Stimulated activated CD4-positive, alpha-beta T cell treated with anti-CD3 and anti-CD28 coated beads, Interleukin-12 subunit alpha, Interleukin-12 subunit beta, amount 100 ng/mL, for 48 hours (primary cell): Measurements from ENCODE around the gene SPSB1.

Experiments used
- DNase-seq, 3 donors: peaks; one replicate each; pipeline ENCODE4 v3.0.0-alpha.2; 2020; ENCODE audit warnings: low read depth in 2 of 3, low spot score in 1 of 3

The SPSB1 gene

DNA sequence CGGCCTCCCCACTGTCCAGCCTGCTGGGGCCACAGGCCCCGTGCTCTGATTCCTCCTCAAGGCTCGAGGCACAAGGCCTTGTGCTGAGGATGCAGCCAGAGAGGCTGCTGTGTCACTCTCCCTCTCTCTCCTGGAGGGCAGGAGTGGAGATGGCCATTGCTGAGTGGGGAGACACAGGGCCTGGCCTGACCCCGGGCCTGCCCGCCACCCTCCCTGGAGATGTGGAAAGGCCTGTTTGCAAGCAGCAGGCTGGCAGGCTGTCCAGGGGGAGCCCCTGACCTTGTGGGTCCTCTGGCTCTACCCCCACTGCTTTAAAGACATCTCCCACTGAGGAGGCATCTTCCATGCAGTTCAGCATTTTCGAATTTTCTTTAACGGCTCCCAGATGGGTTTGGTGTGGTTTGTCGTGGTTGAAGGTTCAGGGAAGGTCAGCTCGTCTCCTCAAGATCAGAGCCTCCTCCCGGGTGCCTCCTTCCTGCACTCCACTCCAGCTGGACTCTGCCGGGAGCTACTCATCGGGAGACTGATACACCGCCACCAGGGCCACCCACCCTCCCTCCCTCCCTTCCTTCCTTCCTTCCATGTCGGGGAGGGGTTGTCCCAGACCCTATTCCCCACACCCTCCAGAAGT is 69.1 kb downstream of the SPSB1 start:
- no peak for DNase-seq

DNA sequence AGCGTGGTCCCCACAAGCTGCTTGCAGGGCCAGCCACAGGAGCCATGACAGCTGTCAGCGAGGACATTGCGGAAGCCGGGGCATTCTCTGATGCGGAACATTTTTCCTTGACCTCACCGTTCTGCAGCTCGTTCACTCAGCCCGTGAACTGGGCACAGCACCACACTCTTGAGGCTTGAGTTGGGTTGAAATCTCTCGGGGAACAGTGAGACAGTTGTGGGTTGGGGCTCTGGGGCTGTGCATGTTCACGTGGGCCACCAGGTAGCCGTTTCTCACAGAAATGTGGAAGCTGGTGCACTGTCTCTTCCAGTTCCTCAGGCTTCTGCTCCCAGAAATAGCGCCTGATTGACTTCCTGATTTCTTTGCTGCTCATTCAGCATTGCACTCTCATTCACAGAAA is 69.8 kb downstream of the SPSB1 start:
- DNase-seq, result no peak

DNA sequence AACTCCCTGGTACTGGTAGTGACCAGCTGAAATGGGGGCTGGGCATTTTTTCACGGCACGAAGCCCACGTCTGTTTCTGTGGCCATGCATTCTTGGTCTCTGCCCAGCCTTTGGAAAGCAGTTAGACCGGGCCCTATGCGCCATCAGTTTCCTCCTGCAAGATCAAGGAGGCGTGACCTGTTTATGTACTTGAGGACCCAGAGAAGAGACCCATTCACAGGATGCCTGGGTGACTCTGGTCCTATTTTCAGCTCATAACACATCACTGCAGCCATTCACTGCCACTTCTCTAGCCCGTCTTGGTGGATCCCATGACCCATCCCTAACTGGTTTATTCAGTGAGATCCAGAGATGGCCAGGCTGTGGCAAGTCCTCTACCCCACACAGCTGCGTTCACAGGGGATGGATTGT is 70.4 kb downstream of the SPSB1 start:
- no peak for DNase-seq

DNA sequence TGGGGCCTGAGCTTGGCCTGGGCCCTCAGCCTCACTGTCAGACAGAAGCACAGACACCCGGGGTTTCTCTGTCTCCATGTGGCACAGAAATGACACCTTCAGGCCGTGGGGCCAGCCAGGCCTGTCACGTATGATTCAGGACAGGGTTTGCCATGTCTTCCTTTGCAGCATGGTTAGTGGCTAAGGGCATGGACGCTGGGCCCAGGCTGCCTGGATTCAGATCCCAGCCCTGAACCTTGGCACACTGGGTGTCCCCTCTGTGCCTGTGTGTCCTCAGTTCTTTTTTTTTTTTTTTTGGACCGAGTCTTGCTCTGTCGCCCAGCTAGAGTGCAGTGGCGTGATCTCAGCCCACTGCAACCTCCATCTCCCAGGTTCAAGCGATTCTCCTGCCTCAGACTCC is 73.6 kb downstream of the SPSB1 start:
- no peak for DNase-seq

DNA sequence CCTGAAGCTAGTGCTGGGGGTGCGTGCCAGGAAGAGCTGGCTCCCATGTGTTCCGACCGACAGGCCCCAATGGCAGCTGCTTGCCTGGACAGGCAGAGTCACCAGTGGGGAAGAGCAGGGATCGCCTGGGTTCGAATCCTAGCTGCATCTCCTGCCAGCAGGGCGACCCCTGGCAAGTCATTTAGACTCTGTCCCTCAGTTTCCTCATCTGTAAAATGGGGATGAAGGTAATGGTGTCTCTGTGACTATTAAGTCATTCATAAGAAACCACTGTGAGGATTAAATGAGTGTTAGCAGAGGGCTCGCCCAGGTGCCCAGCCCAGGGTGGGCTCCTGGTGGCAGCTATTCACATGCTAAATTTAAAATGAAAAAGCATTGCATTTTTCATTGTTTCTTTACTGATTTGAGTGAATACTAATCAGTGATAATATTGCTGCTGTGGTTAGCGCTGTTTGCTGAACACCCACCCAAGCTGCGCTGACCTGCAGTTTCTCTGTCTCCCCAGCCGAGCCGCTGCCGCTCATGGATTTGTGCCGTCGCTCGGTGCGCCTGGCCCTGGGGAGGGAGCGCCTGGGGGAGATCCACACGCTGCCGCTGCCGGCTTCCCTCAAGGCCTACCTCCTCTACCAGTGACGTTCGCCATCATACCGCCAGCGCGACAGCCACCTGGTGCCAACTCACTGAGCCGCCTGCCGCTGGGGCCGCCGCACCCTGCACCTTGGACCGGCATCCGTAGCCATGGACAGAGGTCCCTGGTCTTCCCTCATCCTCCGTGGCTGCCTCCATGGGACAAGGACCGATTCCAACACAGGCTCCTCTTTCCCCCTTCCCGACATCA is 74.5 kb downstream of the SPSB1 start:
- no peak for DNase-seq

DNA sequence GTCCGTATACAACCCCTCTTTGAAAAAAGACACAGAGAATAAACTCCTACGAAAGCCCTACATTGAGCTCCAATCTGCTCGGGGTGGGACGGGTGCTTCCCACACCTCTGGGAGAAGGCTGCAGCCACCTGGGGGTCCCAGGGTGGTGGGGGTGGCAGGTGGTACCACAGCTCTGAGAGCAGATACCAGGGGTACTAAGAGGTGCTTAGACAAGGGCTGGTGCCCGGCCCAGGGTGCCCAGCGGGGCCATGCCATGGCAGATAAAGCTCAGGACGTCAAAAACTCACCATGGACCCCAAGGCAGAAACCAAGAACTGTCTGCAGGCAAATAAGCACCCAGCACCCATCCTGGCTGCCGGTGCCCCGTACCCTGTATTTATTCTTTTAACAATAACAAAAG is 75.1 kb downstream of the SPSB1 start:
- no peak for DNase-seq

DNA sequence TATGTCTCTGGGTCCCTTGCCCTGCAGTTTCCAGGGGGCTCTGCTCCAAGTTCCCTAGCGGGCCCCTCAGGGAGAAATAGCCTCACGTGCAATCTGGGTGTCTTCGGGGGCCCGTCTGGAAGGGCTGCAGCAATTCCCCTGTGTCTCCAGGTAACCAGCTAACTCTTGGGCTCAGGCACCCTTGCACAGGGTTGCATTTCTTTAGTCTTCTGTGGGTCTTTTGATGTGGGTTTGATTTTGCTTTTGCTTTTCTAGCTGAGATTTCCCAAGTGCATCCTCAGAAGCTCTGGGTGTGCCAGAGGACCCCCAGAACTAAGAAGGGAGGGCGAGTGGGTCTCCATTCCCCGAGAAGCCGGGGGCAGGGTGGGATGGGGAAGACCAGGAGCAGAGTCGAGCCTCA is 75.7 kb downstream of the SPSB1 start:
- DNase-seq, result no peak

DNA sequence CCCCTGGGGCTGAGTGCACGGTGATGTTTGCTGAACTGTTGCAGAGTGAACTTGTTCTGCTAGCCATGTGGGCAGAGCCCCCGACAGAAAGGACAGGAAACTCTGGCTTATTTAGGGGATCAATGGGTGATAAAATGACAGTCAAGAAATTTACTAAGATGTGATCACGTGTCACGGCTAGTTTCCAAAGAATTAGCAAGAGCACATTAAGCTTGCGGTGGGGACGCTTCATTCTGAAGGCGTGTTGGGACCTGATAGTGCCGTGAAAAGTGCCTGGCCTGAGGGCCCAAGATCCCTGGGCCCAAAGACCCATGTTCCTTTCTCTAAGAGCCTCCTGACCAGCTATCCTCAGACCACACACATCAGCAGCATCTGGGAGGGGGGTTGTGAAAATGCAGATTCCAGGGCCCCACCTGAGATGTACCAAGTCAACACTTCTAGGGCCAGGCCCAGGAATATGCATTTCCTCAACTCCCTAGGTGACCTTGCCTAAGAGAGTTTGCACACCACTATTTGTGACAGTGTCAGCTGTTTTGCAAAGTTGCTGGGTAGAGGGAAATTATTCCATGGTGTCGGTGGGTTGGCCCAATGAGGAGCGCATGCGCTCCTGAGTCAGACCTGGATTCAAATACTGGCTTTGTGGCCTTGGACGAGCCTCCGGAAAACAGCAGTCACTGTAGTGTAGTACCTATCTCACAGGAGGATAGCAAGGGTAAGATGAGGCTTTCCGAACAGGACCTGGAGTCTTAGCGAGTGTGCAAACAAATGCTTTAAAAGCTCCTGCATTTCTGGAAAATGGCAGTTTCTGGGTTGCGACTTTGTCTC is 77.5 kb downstream of the SPSB1 start:
- DNase-seq, result no peak

DNA sequence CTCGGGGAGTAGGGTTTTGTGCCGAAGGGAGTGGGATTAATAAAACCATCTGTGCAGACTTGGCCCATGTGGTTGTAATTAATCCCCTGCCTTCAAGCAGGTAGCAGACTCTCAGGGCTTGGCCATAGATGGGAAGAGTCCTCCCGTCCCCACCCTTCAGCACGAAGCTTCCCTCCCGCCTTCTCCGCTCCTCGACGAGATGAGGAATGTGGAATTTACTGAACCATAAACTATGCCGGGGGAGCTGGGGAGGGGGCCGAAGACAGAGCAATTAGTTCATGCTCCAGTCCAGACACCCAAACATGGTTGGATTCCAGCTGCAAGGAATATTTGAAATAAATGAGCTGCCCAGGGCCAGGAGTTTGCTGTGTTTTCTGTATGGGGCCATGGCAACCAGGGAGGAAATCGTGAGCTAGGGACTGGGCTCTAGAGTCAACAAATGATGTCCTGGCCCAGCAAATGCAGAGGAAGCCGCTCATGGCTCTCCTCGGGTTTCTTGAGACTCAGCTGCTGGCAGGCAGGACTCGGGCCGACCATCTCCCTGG is 78.8 kb downstream of the SPSB1 start:
- DNase-seq, result no peak

DNA sequence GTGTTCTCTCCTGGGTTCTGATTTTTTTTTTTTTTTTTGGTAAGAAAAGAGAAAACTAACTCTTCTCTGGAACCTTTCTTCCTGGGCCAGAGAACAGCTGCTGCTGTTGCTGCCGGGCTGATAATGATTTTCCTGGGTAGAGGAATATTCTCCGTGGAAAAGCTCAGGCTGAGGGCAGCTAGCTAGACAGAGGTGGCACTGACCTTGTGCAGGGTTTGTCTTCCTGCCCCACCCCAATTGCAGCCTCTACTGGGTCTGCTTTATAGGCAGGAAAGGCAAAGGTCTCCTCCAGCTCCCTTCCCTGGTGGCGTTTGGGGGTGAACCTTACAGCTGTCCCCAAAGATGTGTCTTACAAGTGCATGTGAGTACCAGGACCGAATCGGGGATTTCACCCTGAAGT is 79.3 kb downstream of the SPSB1 start:
- DNase-seq, result no peak

DNA sequence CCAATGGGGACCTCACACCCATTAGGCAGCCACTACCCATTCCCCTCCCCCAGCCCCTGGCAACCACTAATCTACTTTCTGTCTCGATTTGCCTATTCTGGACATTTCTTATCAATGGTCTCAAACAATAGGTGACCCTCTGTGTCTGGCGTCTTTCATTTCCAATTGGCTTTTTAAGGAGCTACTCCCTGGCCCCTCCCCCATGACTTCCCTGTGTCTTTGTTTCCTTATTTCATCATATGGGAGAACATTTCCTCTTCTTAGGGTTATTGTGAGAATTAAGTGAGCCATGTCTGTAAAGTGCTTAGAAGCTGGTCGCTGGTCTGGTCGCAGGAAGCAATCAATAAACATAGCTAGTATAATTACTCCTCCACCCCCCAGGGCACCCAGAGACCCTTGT is 80.9 kb downstream of the SPSB1 start:
- DNase-seq, result no peak

DNA sequence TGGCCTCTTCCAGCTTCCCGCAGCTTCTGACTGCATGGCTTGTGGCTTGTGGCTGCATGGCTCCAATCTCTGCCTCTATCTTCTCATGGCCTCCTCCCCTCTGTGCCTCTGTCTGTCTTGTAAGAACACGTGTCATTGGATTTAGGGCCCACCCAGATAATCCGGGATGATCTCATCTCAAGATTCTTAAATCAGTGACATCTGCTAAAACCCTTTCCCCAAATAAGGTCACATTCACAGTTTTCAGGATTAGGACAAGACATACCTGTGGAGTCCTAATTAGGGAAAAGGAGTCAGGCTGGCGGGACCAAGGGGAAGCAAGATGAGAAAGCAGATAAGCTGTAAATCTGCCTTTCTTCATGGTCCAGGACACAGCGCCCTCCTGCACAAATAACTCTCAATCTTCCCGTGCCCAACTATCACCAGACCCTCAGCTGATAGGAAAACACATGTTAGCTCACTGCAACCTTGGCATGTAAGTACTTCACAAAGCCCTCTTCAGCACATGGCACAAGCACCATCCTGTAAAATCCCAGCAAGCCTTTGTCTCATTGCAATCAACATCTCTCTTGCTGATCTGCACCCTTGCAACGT is 82.2 kb downstream of the SPSB1 start:
- DNase-seq, result no peak

DNA sequence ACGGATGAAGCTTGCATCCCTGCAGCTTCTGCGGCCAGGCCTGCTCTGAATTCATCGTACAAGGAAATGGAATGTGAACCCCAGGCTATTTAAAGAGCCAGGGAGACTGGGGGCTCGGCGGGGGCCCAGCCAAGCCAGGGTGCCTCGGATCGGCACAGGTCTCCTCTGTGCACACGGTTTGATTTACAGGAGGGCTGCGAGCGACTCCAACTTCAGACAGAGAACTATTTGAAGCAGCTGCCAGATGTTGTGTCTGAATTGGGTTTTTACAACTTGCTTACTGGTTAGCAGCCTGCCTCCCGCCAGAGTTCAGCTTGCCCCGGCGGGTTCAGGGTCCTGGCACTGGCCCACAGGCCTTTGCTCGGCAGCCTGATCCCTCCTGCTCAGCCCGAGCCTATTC is 83.2 kb downstream of the SPSB1 start:
- DNase-seq, result no peak

DNA sequence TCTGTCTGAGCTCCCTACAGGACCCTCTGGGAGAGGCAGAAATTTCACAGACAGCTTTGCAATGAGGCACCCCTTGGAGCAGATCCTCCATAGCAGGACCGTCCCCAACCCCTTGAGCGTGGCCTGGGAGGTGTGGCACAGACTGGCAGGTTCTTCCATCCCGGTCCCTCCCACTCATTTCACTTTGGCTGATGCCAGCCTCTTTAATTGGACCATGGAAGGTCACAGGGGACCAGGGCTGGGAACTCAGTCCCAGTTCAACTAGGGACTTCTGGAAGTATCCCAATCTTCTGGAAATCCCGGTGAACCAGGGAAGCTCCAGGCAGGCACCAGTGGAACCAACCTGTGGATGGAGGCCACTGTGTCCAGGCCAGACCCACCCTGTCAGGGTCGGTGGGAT is 83.7 kb downstream of the SPSB1 start:
- DNase-seq, result no peak

DNA sequence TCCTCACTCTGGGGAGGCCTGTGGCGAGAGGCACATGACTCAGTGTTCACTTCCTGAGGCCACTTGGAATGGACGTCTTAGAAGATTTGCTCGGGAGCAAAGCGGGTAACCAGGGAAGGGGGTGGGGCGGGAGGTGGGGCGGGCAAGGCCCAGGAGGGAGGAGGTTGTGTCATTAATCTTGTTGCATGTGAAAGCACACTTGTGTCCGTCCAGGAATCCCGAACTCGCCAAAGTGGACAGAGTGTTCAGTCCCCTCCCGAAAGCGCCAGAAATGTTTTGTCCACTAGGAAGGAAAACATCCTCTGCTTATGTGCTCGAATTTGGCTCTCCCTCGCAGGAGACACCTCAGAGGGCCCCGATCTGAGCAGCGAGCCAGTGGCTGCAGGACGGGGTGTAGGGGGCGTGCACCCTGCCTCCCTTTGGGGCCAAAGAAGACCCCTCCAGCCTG is 84.2 kb downstream of the SPSB1 start:
- no peak for DNase-seq

DNA sequence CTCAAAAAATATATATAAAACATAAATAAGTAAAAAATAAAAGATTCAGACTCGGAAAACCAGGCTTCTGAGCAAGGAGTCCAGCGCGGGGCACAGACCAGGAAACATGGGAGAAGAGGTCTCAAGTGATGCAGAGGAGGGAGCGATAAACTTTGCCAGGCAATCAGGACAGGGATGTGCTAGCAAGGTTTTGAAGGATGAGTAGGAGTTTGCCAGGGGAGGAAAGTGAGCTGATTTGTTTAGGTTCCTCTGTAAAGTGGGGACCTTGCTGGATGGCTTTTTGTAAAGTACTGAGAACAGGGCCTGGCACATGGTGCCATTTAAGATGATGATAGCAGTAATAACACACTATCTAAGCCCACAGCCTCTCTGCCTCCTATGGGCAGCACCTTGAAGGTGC is 86.1 kb downstream of the SPSB1 start:
- DNase-seq, result no peak

DNA sequence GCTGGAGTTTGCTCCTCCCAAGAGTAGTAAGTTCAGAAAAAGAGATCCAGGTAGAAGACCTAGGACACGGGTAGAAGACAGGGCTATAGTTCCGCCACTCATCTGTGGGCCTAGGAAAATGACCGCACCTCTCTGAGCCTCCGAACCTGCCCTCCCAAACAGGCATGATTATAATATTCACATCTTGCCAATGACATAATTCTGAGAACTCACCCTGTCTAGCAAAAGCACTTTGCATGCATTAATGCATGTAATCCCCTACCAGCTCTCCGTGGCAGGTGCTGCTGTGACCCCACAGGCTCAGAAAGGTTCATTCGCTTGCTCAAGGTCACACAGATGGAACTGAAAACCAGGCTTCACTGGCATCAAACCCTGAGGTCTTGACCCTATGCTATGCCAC is 88.0 kb downstream of the SPSB1 start:
- DNase-seq, result no peak

DNA sequence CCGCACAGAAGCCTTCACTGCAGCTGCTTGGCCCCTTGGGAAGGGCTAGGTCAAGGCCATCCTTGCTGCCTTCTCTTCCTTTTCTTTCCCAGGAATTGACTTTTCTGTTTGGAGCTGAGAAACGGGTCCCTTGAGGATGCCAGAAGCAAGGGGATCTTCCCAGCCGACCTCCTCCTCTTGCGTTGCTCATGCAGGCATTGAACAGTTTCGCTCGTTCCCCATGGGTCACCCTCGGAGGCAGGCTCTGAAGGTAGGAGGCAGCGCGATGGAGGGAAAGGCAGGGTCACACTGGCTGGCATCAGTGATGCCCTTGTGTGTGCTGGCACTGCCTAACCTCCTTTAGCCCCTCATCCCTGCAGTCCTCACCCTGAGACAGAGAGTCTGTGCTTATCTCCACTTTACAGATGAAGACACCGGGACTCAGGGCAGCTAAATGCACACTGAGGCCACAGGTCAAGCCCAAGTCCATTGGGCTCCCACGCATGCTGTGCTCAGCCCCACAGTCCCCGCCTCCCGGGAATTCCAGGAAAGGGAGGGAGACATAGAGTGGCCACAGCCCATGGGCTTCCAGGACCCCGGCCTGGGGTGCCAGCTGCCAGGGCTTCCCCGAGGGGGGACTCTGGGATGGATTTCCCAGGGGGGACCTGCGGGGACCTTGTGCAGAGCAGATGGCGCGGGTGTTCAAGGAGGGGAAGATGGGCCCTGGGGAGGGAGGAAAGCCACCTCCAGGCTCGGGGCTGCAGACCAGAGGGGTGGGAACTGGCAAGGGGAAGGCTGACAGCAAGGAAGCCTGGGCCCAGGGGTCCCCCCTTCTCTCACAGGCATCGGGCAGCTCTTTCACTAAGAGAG is 90.2 kb downstream of the SPSB1 start:
- DNase-seq, result no peak

DNA sequence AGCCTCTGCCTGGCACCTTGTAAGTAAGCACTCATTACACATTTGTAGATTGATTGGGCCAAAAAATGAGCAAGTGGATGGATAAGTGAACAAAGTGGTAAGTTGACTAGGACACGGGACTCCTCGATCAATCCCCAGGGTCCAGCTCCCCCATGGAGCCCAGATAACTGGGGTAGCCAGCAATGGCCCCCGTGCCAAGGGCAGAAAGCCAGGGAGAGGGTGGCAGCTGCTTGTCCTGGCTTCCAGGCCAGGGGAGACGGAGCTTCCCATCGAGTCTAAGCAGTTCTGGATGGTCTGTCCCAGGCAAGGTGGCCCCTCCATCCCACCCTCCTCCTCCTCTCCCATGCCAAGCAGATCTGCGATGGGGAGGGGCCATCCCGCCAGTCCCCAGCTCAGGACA is 91.4 kb downstream of the SPSB1 start:
- no peak for DNase-seq

DNA sequence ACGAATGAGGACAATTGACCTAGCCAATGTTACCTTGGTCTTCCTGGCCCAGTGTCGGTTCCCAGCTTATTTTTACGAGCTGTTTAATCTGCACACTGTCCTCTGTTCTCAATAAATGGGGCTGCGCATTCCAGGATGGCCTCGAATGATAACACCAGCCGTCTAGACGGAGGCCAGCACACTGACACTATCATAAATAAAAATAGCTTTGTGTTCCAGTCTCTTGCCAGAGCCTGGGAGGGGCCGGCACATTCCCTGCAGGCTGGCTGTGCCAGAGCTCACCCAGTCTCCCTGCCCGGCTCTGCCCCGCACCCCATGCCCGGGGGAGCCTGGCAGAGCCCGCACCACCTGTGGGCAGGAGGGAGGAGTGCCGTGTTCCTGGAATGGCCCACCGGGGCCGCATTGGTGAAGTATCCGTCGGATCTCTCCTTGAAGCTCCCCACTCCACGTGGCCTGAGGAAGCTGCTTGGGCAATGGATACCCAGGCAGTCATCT is 92.1 kb downstream of the SPSB1 start:
- no peak for DNase-seq
